ENCODE results near the gene NUDC.
"Not testable (repeated sequence)": the region's sequence is repeated elsewhere in the genome, so short reads cannot be mapped to it uniquely, and the experiment has no call there.

NUDC gene

DNA sequence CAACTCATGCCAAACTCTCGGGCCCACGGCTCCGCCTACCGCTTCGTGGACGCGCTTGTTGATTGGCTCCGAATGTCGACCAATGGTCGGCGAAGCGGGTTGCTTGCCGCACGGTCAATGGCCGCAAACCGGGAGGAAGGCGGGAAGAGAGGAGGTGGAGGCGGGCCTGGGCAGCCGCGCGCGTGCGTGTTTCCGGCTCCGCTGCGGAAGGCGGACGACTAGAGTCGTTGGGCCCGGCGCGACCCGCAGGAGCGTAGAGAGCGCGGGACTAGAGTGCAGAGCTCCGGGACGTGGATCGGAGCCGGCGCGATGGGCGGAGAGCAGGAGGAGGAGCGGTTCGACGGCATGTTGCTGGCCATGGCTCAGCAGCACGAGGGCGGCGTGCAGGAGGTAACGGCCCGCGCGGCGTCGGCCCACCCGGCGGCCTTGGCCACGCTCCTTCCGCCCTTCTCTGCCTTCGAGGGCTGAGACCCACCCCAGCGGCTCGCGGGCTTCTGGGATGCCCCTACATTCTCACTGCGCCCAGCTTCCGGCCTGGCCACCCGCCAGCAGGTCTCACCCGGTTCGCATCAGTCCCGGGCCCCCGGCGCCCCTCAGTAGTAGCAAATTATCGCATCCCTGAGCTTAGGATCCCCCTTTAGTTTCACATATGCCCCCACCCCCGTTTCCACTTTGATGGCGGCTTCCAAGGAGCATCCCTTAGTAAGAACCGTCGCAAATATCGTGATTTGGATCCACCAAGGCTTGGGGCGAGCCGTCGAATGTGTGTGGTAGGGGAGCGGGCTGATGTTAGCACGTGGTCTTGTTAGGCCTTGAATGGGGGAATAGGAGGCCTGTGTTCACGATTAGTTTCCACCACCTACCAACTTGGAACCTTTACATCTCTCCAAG, at the start of gene NUDC:
TSS of gene NUDC (plus strand) at position 204 of the 891 bp plus-strand sequence. CDS start at position 310, 106 bp downstream.
- DNase-seq (ENCODE audit: low read depth, low spot score) = peak; percentile 96

DNA sequence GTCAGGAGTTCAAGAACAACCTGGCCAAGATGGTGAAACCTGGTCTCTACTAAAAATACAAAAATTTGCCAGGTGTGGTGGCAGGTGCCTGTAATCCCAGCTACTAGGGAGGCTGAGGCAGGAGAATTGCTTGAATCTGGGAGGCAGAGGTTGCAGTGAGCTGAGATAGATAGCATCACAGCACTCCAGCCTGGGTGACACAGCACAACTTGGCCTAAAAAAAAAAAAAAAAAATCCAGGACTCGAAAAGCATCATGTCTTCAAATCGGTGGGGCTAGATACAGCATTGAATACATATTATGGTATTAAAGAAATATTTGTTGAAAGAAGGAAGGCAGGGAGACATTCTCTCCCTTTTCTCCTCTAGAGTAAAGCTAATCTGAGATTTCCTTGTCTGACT, 48.4 kb upstream of the NUDC start:
- not testable (repeated sequence) for DNase-seq (ENCODE audit: low read depth, low spot score)

DNA sequence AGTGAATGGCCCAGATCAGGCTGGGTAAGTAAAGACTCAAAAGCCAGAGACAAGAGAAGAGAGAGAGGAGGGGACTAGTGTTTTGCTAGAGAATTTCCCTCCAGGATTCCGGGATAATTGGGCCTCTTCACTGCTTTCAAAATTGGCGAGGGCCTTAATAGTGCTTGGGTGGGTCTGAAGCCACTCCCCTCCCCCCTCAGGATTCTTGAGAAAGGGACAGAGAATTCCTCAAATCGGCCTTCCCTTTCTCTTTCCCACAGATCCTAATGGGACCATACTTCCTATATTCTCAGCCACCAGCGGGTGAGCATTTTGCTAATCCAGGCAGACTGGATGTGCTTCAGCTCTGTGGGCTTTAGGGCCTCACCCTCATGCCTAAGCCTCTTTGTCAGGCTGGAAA, 46.6 kb upstream of the NUDC start:
- peak; percentile 46 for DNase-seq (ENCODE audit: low read depth, low spot score)

DNA sequence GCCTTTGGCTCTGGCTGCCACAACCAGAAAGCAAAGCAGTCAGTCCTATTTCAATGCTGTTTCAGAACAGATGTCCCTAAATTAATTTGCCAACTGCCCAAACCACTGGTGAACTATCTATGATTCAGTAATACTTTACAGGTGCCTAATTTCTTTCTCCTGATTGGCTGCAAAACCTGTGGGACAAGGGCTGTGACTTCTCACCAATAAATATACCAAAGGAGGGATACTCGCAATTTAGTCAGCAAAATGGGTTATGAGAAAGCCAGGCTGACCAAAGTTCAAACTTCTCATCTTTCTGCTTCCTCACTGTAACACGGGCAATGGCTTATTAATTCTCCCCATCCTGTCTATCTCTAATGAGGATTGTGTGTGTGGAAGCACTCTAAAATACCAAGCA, 44.2 kb upstream of the NUDC start:
- no peak for DNase-seq (ENCODE audit: low read depth, low spot score)

DNA sequence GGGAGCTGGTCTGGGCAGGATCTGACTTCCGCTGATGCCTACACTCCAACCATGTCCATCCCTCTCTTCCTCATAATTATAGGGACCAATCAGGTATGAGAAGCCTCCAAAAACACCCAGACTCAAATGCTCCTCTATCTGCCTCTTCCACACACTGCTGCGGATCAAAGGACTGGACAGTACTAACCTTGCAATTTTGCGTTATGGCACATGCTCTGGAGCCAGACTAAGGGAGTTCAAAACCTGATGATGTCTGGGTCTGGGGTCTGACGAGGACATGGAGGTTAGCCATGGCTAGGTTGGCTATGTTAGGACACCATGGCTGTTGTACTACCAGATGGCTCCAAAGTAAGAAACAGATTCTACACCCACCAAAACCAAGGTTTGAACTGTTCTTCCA, 41.8 kb upstream of the NUDC start:
- DNase-seq (ENCODE audit: low read depth, low spot score) = no peak

DNA sequence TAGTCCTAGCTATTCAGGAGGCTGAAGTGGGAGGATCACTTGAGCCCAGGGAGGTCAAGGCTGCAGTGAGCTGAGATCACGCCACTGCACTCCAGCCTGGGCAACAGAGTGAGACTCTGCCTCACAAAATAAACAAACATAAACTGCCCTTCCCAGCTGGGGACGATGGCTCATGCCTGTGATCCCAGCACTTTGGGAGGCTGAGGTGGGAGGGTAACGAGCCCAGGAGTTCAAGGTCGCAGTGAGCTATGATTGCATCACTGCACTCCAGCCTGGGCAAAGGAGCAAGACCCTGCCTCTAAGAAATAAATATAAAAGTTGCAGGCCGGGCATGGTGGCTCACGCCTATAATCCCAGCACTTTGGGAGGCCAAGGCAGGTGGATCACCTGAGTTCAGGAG, 39.9 kb upstream of the NUDC start:
- not testable (repeated sequence) for DNase-seq (ENCODE audit: low read depth, low spot score)

DNA sequence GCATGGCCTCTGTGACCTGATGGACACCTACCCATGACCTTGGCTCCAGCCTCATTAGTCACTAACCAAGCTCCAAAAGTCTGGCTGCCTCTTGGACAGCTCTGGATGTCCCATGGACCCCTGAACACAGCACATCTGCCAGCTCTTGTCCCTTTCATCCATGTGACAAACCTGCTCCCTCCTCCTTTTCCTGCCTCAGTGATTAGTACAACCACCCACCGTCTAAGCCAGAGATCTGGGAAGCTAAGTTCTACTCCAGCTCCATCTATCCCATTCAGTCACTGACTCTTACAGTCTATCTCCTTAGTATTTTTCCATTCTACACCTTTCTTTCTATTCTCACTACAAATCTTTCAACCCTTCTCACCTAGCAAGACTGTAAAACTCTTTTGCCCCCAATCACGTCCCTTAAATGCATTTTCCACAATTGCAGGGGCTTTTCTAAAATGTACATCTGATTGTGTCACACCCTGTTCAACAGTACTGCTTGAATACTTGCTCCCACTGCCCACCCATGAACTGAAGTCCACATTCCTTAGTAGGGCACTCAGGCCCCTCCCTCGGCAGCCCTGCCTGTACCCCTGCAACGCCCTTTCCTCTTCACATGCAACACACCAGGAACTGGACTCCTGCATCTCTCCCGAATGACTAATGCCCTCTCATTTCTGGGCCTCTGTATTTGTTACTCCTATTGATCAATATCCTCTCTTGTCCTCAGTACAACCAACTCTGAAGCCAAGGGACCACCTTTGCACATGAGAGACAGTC, 38.7 kb upstream of the NUDC start:
- DNase-seq (ENCODE audit: low read depth, low spot score) = no peak

DNA sequence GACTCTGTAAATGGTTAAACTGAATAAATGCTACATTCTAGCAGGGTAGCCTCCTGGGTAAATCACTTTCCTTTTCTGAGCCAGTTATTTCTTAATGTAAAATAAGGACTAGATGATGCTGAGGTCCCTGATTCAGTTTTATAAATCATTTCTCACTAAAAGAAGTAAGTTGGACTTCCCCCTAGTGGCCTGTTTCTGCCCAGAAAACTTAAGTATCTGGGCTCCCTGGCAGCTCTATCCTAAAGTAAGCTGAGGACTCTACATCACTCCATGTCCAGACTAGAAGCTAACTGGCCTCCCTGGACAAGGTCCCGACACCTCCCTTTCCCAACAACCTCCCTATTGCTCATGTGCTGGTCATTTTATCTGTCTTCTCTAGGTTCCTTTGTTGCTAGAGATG, 34.4 kb upstream of the NUDC start:
- DNase-seq (ENCODE audit: low read depth, low spot score) = no peak

DNA sequence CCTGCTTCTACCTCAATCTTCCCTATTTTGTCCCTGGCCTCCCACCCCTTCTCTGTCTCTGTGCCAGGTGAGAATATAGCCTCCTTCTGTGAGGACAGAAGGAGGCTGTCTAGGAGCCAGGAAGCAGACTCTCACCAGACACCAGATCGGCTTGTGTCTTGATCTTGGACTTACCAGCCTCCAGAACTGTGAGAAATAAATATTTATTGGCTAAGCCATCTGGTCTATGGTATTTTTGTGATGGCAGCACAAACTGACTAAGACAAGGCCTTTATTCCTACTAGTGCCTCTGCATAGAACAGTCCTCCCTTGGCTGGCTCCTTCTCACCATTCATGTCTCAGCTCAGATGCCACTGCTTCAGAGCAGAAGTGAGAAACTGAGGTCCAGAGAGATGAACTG, 33.3 kb upstream of the NUDC start:
- DNase-seq (ENCODE audit: low read depth, low spot score) = no peak

DNA sequence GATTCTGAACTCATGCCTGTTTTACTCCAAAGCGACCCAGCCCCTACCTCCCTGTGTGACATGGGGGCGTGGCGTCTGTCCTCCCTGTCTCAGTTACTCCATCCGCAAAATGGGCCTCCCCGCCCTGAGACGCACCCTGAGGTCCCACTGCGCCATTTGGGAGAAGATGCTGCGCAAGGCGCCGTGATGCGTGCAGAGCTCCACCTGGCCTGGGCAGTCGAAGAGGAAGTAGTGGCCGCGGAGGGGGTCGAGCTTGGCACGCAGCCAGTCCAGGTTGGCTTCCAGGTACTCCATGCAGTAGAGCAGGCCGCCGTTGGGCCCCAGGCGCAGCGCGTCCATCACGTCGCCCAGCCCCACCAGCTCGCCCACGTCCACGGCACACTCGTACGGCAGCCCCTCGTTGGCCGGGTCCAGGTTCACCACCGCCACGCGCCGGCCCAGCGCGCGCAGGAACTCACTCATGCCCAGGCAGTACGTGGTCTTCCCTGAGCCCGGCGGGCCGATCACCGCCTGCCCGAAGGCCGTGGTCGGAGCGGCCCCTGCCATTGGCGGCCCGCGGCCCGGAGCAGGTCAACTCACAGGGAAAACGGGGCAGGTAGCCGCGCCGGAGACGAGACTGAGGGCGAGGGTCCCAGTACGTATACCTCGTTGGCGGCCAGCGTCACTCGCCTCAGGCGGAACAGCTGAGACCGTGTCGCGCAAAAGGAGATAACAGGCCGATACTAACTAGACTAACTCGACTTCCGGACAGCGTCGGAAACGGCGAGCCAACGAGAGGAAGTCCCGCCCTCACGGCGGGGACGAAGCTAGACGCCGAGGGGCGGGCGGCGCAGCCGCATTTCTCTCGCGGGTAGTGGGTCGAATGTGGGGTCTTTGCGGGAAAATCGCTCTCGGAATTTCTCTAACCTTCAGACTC, 31.7 kb upstream of the NUDC start, which contains the start of gene GPN2:
TSS of gene GPN2 (minus strand) at position 733 of the 916 bp plus-strand sequence. CDS start at position 546, 187 bp downstream.
- peak; percentile 87 for DNase-seq (ENCODE audit: low read depth, low spot score)

DNA sequence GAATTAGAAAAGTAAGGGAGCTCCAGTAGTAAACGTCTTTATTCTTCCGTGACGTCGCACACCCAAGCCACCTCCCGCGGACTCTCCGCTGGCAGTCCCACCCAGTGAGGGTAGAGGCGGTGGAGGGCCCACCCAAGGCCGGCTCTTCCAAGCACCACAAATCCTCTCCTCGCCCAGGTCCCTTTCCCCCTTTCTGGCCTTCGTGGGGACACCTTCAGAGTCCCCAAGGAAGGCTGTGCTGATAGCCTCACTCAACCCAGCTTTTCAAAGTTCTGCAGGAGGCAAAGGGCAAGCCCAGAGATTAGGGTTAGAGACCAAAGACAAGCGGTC, 31.1 kb upstream of the NUDC start:
- no peak for DNase-seq (ENCODE audit: low read depth, low spot score)

DNA sequence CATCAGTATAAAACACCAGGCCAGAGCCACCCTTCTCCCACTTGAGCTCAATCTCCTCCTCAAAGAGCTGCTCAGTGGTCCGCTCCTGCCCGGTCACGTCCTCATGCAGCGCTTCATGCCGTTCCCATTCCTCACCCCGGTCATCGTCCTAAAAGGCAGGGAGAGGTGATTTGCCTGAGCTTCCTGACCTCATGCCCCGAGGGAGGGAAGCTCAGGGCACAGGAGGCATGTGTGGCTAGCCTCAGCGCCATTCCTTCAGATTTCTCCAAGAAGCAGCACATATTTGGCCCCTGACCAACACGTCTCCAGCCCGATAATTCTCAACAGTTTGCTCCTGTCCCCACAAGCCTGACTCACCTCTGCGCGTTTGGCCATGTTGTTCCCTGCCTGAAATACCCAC, 27.3 kb upstream of the NUDC start:
- no peak for DNase-seq (ENCODE audit: low read depth, low spot score)

DNA sequence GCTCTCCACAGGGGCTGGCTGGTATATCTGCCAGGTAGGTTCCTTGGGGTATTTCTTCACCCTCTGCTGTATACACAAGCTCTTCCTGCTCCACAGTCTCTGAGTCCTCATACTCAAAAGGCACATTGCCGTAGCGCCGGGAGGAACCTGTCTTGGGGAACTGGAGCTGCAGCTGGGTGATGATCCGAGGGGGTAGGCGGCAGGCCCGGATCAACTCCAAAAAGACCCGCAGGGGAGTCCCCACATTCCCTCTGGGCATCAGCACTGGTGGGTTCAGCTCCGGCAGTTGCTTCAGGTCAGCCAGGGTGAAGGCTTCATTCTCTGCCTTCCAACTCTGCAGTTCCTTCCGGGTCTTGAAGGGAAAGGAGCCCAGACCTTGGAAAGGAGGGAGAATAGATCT, 24.2 kb upstream of the NUDC start:
- DNase-seq (ENCODE audit: low read depth, low spot score) = no peak

DNA sequence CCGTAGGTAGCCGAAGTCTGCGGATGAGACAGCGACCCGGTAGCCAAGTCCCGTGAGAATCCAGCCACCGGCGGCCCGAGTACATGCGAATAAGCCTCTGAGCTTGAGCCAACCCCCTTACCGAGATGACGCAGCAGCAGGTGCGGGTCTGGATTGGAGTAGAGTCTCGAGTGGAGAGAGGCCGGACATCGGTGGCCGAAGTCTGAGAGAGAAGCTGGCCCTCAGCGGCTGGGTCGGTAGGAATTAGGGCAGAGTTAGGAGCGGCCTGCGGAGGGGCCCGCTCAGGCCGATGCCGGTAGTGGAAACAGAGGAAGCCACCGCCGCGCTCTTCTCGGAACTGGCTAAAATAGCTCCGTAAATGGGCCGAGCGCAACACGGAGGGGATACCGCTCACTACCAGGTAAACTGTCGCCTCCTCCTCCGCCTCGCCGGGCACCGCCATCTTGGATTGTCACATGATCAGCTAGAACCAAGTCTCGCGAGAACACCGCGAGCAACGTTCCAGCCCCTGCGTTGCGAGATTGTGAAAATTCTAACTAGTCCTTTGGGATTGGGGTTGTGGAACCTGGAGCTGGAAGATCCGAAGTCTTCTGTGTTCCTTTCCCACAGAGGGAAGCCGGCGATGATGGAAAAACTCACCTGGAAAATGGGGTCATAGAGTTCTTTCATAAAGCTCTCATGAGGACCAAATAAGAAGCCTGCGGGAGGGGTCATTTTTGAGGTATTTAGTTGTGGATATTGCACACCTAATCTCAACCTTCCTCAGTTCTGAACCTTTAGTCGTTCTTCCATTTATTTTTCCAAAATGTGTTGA, 21.3 kb upstream of the NUDC start, which contains the start of gene GPATCH3:
TSS of gene GPATCH3 (minus strand) at position 467 of the 814 bp plus-strand sequence. CDS start at position 442, 25 bp downstream.
- peak; percentile 93 for DNase-seq (ENCODE audit: low read depth, low spot score)

DNA sequence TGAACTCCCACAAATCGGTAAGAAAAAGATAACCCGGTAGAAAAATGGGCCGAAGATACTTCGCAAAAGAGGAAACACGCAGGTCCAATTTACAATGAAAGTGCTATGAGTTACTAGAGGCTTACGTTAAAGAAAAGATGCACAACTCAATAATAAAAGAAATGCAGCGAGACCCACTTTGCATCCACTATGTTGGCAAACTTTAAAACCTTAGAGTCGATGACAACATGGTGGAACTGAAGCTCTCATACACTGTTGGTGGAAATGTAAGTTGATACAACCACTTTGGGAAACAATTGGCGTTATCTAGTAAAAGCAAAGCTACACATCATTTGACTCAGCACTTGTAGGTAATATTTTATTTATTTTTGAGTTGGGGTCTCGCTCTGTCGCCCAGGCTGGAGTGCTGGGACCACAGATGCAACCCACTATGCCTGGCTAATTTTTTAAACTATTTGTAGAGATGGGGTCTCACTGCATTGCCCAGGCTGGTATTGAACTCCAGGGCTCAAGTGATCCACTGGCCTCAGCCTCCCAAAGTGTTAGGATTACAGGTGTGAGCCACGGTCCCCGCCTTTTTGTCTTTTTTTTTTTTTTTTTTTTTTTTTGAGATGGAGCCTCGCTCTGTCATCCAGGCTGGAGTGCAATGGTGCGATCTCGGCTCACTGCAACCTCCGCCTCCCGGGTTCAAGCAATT, 20.6 kb upstream of the NUDC start:
- no peak for DNase-seq (ENCODE audit: low read depth, low spot score)

DNA sequence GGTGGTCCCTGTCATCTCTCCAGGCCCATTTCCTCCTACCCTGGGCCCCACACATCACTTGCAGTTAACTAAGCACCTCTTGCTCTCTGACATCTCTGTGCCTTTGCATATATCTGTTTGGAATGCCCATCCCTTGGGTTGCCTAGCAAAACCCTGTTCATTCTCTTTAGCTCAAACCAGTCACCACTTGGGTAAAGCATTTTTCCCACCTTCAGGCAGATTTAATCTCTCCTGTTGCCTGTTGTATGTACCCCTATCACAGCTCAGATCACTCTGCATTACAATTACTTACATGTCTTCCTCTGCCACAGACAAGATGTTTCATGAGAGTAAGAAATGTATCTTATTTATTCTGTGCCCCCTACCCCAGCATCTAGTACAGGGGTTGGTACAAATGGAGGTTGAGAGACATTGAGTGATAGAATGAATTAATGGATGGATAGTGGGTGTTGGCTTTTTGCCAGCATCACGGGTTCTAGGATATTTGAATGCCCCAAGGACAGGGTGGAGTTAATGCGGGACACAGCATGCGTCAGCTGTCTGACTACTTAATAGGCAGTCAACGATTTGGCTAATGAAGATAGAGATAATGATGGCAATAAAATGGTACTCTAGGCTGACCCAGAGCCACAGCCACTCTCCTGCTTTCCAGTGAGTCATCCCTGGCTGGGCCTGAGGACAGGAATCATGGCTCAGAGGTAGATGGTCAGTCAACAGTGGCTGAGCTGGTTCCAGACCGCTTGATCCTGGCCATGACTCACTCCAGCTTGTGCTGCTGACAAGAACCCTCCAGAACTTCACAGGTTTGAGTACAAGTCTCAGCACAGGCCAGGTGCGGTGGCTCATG, 14.2 kb upstream of the NUDC start:
- DNase-seq (ENCODE audit: low read depth, low spot score) = peak; percentile 87

DNA sequence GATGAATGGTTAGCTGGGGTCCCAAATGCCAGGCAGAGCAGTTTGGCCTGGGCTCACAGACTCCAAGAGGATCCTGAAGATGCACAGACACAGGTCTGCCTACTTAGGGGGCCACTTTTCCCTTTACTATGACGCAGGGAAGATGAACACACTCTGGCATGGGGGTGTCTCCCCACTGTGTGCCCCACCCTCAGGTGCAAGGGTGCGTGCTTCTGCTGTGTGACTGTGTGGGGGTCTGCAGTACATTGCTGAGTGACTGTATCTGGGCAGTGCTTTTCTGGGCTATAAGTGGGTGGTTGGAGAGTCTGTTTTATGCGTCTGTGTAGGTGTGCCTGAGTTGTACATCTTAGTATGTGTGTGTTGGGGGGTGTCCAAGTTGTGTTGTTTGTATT, 11.6 kb upstream of the NUDC start:
- DNase-seq (ENCODE audit: low read depth, low spot score) = no peak

DNA sequence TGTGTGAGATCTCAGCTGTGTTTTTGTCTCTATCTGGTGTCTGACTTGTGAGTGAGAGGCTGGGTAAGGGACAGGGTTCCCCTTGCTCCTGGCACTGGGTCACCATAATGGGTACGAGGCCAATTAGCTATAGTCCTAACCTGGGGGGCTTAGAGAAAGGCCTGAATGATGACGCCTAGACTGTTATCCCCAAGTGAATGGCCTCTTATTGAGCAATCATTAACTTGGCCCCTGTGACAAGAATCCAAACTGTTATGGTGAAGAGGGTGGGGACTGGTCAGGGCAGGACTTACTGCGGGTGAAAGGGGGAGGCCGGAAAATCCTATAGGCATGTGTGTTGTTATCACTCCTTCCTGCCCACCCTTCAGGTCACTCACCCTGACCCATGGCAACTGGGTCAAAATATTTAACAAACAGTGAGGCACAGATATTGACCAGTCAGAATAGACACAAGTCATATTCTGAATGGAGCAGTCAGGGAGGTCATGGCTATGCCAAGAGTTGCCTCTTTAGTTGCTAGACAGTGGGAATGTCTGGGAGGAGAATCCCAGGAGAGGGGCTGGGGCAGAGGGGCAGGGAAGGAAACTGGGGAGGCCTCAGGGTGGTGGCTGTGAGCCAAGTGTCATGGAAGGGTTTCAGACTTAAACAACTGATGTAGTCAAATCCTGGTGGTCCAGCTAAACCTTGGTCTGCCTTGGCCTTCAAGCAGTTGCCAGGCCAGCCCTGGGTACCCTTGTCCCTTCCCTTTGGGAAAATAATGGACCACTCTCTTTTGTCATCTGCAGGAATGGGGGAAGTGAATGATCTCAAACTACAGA, 11.0 kb upstream of the NUDC start:
- no peak for DNase-seq (ENCODE audit: low read depth, low spot score)

All from ELF-1 (cell line).